HG02870 (cell line): ENCODE data around the gene TRABD.
A peak's percentile ranks its signal among the peaks of the same experiment; 100 is the strongest.

ENCODE experiments used
- ATAC-seq: cut with Tn5 transposase; IDR thresholded peaks from one replicate; pipeline ENCODE4 v1.9.1; 2021; ENCODE audit warnings: mild to moderate bottlenecking, moderate library complexity; ENCODE audit not compliant: unreplicated experiment

The TRABD gene

DNA sequence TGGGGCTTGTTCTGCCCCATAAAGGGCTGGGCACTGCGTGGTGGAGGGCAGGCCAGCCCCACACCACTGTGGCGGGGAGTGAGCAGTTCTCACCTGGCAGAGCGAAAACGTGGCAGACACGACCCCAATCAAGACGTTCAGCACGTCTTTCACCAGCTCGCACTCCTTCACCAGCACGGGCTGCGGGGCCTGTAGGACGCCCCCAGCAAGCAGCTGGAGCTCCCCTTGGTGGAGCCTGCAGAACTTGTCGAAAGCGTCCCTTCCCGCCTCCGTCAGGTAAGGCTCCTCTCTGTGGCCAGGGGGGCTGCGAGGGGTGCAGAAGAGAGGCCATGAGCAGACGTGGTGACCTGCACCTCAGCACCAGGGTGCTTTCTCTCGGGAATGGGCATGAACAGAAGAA is 47.5 kb downstream of the TRABD start:
- ATAC-seq, result no peak

DNA sequence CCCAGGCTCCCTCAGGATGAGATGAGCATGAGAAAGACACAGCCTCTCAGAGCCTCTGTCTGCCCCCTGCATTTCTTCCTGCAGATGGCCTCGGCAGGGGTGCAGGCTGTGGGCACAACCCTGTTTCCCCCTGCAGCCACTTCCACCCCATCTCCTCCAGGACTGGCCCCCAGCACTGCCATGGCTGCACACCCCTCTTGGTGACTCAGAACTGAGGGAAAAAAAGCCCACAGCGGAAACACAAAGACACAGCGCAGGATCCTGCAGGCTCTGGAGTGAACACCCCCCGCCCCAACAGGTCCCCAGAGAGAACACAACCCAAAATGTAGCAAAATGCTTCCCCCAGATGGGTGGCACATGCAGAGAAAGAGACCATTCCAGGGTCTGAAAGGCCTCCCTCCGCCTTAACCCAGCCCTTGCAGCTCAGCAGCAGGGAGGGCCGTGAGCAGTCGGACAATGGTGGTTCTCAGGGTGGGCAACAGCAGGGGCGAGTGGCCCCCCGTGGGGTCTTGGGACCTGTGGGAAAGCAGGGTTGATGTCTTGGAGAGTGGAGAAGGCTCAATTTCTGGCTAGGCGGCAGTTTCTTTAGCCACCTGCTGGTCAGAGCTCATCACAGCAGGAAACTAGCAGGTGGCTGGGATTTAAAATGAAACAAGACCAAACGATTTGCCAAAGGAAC is 51.2 kb downstream of the TRABD start:
- ATAC-seq, result no peak

DNA sequence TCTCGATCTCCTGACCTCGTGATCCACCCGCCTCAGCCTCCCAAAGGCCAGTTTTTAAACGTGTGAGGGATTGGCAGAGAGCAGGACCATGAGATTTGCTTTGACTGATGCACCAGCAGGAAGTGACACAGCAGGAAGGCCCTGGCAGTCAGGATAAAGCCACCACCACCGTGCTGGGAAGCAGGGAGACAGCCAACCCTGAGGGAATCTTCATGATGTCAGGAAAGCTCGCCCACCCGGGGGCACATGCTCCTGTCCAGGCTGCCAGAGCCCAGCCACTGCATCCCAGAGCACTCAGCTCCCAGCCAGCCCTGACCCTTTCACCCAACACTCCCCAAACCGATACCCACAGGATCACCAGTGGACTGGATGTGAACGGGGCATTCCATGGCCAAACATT is 53.0 kb downstream of the TRABD start:
- no peak for ATAC-seq

DNA sequence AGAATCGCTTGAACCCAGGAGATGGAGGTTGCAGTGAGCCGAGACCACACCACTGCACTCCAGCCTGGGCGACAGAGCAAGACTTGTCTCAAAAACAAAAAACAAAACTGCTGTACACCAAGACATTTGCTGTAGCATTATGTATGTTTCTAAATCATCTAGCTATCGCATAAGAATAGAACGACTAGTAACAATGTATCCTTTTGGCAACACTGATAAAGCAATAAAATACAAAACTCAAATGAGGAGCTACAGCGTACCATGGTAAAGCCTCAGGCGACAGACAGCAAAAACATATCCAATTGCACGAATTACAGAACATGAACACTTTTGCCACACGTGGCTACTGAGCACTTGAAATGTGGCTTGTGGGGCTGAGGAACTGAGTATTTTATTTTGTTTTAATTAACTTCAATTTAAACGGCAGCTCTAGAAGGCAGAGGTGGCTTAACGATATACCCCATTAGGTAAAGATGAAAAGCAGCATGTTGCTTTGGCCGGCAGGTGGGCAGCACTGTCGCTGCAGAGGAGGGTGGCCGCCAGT is 56.8 kb downstream of the TRABD start:
- ATAC-seq, result no peak

DNA sequence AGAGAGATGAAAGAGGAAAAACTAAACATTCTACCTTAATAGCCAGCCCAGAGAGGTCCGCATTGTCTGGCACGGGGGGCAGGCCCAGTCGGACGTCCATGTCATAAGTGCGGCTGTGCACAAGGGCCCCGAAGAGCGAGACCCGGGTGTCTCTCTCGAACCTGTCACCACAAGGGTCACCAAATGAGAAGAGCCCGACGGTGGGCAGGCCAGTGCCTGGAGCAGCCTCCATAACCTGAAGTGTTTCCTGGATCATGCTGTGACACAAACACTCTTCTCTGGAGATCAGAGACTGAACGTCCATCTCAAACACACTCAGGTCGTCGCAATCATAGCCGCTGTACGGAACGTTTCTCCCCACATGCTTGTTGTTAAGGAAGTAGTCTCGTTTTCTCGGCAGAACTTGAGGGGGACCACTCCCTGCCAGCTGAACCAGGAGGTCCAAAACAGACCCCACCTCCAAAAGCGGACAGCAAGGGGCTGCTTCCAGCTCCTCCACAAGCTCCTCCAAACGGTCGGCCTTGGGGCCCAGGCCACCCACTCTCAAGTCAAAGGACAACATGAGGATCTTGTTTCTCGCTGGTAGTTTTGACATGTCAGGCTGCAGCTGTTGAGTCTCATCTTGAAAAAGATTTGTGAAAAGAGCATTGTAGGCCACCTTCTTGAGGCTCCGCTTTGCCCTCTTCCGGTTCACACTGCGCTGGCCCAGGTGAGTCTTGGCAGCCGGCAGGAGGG is 58.1 kb downstream of the TRABD start:
- no peak for ATAC-seq

DNA sequence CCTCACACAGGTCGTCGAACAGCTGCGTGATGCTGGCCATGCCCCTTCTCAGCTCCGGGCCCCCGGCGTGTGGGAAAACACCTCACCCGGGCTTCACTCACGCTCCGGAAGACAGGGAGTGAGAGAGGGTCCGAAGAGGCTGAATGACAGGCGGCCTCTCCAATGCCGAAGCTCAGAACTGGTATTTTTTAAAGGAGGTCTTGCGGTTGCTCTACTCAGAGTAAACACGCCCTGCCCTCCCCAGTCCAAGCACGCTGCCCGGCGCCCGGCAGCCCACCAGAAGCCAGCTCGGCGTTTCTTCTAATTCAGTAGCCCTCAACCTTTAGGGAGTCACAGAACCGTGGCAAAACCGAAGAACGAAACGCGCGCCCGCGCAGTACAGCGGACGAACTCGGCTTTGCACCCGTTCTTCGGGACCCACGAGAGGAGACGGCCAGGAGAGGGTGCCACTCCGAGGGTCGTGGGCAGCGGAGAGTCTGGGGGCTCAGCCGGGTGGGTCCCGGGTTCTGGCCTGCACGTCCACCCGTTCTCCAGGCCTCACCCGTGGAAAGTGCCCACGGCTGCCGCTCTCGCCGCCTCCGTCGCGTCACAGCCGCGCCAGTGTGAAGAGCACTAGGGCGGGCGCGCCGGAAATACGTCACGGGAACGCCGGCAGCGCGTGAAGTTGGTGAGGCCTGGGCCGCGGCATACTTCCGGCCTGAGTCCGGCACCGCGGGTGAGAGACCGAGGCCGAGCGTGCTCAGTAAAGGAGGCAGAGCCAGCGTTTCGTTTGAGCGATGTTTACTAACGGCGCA is 58.9 kb downstream of the TRABD start, which contains the start of gene TUBGCP6:
TSS of gene TUBGCP6 (minus strand) at position 604 of the 794 bp plus-strand sequence. CDS start at position 40, 564 bp downstream.
- peak; percentile 68 for ATAC-seq

DNA sequence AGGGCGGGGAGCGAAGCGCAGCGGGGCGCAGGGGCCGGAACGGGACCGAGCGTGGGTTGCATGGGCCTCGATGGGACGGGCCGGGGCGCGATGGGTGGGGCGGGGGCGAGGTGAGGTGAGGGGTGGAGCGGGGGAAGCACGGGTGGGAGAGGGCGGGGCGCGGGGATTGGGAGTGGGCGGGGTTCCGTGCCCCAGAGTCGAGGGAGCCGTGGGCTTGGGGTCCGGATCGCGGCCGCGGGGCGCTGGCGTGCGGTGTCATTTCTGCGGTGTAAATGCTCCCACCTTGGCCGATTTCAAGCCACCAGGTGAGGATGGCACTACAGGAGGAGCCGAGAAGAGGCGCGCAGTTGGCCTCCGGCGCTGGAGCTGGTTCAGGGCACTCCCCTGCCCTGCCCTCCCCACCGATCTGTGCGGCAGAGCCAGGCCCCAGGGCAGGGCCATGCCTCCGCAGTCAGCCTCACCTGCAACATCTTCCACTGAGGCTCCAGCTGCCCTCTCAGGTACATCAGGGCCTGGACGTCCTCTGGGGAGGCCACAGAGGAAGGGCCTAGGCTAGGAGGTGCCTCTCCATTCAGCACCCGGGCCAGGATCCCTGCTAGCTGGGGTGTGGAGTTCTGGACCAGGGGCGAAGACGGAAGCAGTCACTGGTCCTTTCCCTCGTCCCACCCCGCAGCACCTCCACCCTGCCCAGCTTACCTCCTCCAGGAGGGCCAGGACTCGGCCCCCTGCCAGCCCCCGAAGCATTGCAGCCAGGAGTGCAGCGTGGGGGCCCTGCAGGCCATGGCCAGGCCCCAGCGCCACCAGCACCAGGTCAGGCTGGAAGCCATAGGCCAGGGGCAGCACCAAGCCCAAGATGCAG is 59.7 kb downstream of the TRABD start:
- no peak for ATAC-seq

DNA sequence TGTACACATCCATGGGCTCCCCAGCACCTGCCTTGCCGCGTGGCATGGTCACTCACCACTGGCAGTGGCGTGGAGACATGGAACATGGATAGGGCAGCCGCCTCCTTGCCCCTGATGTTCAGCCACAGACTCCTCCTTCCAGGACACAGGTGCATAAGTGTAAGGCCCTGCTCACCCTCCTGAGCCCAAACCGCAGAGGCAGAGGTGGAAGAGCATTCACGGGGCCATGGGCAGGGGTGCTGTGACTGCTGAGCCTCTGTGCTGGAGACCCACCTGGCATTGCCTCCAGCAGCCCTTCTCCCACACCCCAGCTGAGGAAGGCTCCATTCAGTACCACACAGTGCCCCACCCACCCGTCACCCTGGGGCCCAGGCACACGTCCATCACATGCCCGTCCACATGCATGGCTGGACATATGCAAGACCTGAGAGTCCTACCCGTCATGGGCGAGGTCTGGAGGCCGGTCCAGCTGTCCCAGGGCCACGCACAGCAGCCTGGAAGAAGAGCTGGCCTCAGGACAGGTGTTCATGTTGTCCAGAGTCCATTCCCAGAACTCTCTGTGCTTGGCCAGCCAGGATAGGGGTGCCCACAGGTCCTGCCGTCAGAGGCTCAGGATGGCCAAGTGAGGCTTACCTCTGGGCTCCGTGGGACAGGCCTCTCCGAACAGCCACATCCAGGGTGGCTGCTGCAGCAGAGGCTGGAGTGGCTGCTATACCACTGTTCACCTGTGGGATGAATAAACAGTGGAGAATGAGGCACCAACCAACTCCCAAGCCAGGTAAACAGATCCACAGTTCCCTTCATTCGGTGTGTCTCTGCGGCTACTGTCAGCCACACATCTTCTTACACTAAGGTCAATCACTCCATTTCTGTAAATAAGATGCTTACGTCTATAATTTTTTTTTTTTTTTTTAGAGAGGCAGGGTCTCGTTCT is 60.8 kb downstream of the TRABD start:
- ATAC-seq, result no peak

DNA sequence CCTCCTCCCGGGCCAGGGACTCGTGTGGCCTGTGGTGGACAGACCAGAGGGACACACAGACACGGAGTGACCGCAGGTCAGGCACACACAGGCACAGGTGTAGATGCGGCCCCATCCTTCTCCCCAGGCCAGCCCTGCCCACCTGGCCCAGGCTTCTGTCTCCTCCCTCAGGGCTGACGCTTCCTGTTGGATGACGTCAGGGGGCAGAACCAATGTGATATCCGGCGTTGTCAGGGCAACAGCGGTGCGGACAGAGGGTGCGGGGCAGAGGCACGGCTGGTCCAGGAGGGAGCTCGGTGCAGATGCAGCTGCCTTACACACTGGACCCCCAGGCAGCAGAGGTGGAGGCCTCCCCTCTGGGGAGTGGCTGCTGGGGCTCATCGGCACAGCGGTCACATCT is 62.0 kb downstream of the TRABD start:
- no peak for ATAC-seq

DNA sequence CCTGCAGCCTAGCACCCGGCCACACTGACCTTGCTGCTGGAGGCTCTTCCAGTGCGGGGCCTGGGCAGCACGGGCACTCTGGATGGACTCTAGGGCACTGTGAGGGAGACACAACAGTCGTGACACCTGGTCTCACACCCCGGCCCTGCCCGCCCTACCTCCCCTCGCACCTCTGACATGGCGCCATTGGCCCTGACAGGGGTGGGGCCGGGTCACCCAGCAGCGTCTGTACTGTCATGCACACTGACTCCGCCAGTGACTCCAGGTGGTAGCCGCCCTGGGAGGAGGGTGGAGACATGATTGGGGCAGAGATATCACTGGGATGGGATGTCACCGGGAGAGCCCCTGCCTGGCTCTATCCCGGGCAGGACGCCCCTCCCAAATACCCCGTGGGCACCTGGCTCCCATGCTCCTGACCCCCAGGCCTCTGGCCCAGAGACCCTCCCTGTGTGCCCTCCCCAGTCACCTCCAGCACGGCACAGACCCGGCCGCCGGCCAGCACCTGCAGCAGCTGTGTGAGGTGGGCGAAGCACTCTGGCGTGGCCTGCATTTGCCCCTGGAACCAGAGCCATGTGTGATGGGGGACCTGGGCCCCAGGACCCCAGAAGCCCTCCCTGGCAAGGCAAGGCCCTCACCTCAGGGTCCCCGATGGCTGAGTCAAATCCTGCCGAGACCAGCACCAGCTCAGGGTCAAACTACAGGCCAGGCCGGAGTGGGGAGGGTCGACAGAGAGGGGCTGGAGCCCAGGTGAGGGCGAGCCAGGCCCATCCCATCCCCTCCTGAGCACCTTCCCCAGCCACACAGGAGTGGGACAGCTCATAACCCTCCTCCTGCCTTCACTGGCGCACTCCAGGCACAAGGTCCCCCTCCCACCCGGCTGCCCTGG is 62.7 kb downstream of the TRABD start:
- no peak for ATAC-seq
